GM23338 (cell line): ENCODE measurements around the gene DHRS7B. TPM values are rescaled to one million over a fixed set of nuclear protein-coding genes. Genes with fewer than 3 reads are reported as not detected.

Experiments
- ATAC-seq: fragments of 200-7000 bp; cut with Tn5 transposase; 3 replicates; pipeline ENCODE4 v1.9.1; 2020
- DNase-seq: peaks from one replicate; pipeline ENCODE4 v3.0.0-alpha.2; 2015; ENCODE audit warnings: low spot score
- H2AFZ ChIP-seq: fragments of 200-600 bp; sonication (generic); 2 replicates; pipeline ENCODE4 v1.8.0; 2016; ENCODE audit warnings: antibody characterized with exemption, mild to moderate bottlenecking, moderate library complexity
- H3F3A ChIP-seq: fragments of 200-600 bp; sonication (generic); replicated peaks from 2 replicates; pipeline ENCODE4 v1.8.0; 2017; ENCODE audit warnings: antibody characterized with exemption, mixed run types, low read depth
- H3K27ac ChIP-seq: fragments of 200-600 bp; sonication (generic); 2 replicates; pipeline ENCODE4 v1.6.1; 2016; ENCODE audit warnings: low read depth
- H3K27me3 ChIP-seq: fragments of 200-600 bp; sonication (generic); 2 replicates; pipeline ENCODE4 v1.8.0; 2016; ENCODE audit warnings: mild to moderate bottlenecking, mixed run types, moderate library complexity; ENCODE audit not compliant: insufficient read depth
- H3K36me3 ChIP-seq: fragments of 200-600 bp; sonication (generic); 2 replicates; pipeline ENCODE4 v1.8.0; 2016; ENCODE audit warnings: mild to moderate bottlenecking; ENCODE audit not compliant: insufficient read depth
- H3K4me1 ChIP-seq: fragments of 200-600 bp; sonication (generic); 2 replicates; pipeline ENCODE4 v1.8.0; 2016; ENCODE audit warnings: mild to moderate bottlenecking, moderate library complexity; ENCODE audit not compliant: insufficient read depth
- H3K4me2 ChIP-seq: fragments of 200-600 bp; sonication (generic); 2 replicates; pipeline ENCODE4 v1.7.1; 2017; ENCODE audit warnings: mixed run types
- H3K4me3 ChIP-seq: fragments of 200-600 bp; sonication (generic); 2 replicates; pipeline ENCODE4 v1.6.1; 2016; ENCODE audit warnings: mixed run types
- H3K79me2 ChIP-seq: fragments of 200-600 bp; sonication (generic); replicated peaks from 2 replicates; pipeline ENCODE4 v1.8.0; 2017; ENCODE audit warnings: mild to moderate bottlenecking; ENCODE audit not compliant: insufficient read depth
- H3K9me2 ChIP-seq: fragments of 200-600 bp; sonication (generic); 2 replicates; pipeline ENCODE4 v1.8.0; 2017; ENCODE audit not compliant: insufficient read depth
- H4K20me1 ChIP-seq: fragments of 200-600 bp; sonication (generic); replicated peaks from 2 replicates; pipeline ENCODE4 v1.8.0; 2017; ENCODE audit warnings: mild to moderate bottlenecking; ENCODE audit not compliant: insufficient read depth
- H3K27ac Mint-ChIP-seq: 2 replicates; pipeline ENCODE4 v1.8.0; 2020; ENCODE audit warnings: inconsistent platforms, mild to moderate bottlenecking, moderate library complexity, mixed read lengths
- H3K27me3 Mint-ChIP-seq: 3 replicates; pipeline ENCODE4 v1.8.0; 2022; ENCODE audit warnings: low read depth, mild to moderate bottlenecking, moderate library complexity, mixed read lengths, inconsistent platforms; ENCODE audit not compliant: insufficient read depth, poor library complexity
- H3K36me3 Mint-ChIP-seq: 3 replicates; pipeline ENCODE4 v1.8.0; 2021; ENCODE audit warnings: low read depth, mild to moderate bottlenecking, inconsistent platforms, moderate library complexity, mixed read lengths
- H3K4me1 Mint-ChIP-seq: 3 replicates; pipeline ENCODE4 v1.8.0; 2020; ENCODE audit warnings: mild to moderate bottlenecking, inconsistent platforms, mixed read lengths
- H3K4me3 Mint-ChIP-seq: 3 replicates; pipeline ENCODE4 v1.8.0; 2021; ENCODE audit warnings: moderate library complexity, mild to moderate bottlenecking, inconsistent platforms, mixed read lengths
- H3K9me3 Mint-ChIP-seq: 3 replicates; pipeline ENCODE4 v1.8.0; 2020; ENCODE audit warnings: moderate library complexity, mild to moderate bottlenecking, inconsistent platforms, mixed read lengths
- CREB1 ChIP-seq: fragments of 250-450 bp; sonication (Bioruptor Pico); IDR thresholded peaks from 2 replicates; pipeline ENCODE4 v1.5.0; 2020; ENCODE audit warnings: low read depth, mild to moderate bottlenecking, moderate library complexity
- CTCF ChIP-seq, 2 experiments: fragments of 200-600 bp in 1 of 2; sonication (generic) in 1 of 2; conservative IDR thresholded peaks; 2 replicates each; pipeline versions ENCODE4 v1.5.1 to v1.6.1; 2016 to 2017; ENCODE audit warnings: antibody characterized with exemption in 2 of 2, low read depth in 2 of 2, mild to moderate bottlenecking in 2 of 2, moderate library complexity in 1 of 2
- ETS1 ChIP-seq: IDR thresholded peaks from 2 replicates; pipeline ENCODE4 v1.6.1; 2016; ENCODE audit warnings: antibody characterized with exemption
- EZH2 ChIP-seq: fragments of 200-600 bp; sonication (generic); IDR thresholded peaks from one replicate; pipeline ENCODE4 v1.8.0; 2017; ENCODE audit warnings: antibody characterized with exemption, mild to moderate bottlenecking, low read depth; ENCODE audit not compliant: unreplicated experiment
- EZH2phosphoT487 ChIP-seq: fragments of 200-600 bp; sonication (generic); IDR thresholded peaks from one replicate; pipeline ENCODE4 v1.8.1; 2018; ENCODE audit warnings: antibody characterized with exemption; ENCODE audit not compliant: unreplicated experiment
- JUNB ChIP-seq: IDR thresholded peaks from one replicate; pipeline ENCODE4 v1.6.1; 2016; ENCODE audit warnings: antibody characterized with exemption; ENCODE audit not compliant: unreplicated experiment
- NANOG ChIP-seq: IDR thresholded peaks from 2 replicates; pipeline ENCODE4 v1.6.1; 2016; ENCODE audit warnings: antibody characterized with exemption, borderline replicate concordance
- POLR2AphosphoS5 ChIP-seq: IDR thresholded peaks from 2 replicates; pipeline ENCODE4 v1.6.1; 2016; ENCODE audit warnings: antibody characterized with exemption, low read depth
- REST ChIP-seq: IDR thresholded peaks from one replicate; pipeline ENCODE4 v1.6.1; 2018; ENCODE audit warnings: antibody characterized with exemption; ENCODE audit not compliant: unreplicated experiment
- STAT1 ChIP-seq: IDR thresholded peaks from one replicate; pipeline ENCODE4 v1.6.1; 2016; ENCODE audit warnings: antibody characterized with exemption; ENCODE audit not compliant: unreplicated experiment
- ZNF114 ChIP-seq: fragments of 250-450 bp; sonication (Bioruptor Pico); IDR thresholded peaks from 2 replicates; pipeline ENCODE4 v1.5.0; 2020; ENCODE audit warnings: mild to moderate bottlenecking, moderate library complexity
- ZNF331 ChIP-seq: fragments of 250-450 bp; sonication (Bioruptor Pico); IDR thresholded peaks from 2 replicates; pipeline ENCODE4 v1.5.0; 2020; ENCODE audit warnings: low read depth, mild to moderate bottlenecking, moderate library complexity
- ZNF462 ChIP-seq: fragments of 250-450 bp; sonication (Bioruptor Pico); IDR thresholded peaks from 2 replicates; pipeline ENCODE4 v1.5.0; 2020; ENCODE audit warnings: mild to moderate bottlenecking, moderate library complexity
- polyA plus RNA-seq: library from polyadenylated mRNA; unstranded; fragments of >200 nt; fragmentation: Nextera tagmentation; extraction: Ambion mirVana; gene quantifications from 2 replicates; pipeline ENCODE4 v1.2.1, GENCODE V29; 2016
- total RNA-seq: library from RNA; depleted of rRNA; stranded (reverse); fragments of >200 nt; shearing (Covaris generic); gene quantifications from 2 replicates; pipeline ENCODE4 v1.2.3, GENCODE V29; 2014

DHRS7B gene
- total and polyA plus RNA-seq, 2 experiments from 2014 or later, result 26.6 to 27.9 TPM

- H3K27ac ChIP-seq, result peak overlapping the region; percentile 98
- H3K36me3 ChIP-seq, result peaks cover 8% of the 10 kb centered on the region
- H3K79me2 ChIP-seq, result peaks cover 77% of the 10 kb centered on the region
- peaks cover 61% of the 10 kb centered on the region for H4K20me1 ChIP-seq
- Mint-ChIP-seq H3K4me3 (peak overlapping the region; percentile 44; the same call in 2 of the 3 replicates), H3K4me1 (peaks cover 46% of the 10 kb centered on the region), H3K36me3 (peaks cover 34% of the 10 kb centered on the region), H3K27ac (peak overlapping the region; percentile 64), H3K27me3 (peaks cover 4% of the 10 kb centered on the region), H3K9me3 (no peaks in the 10 kb centered on the region)
- H3F3A ChIP-seq, result peaks cover 30% of the 10 kb centered on the region
- peak; percentile 75 for ATAC-seq
- H3K4me1 ChIP-seq, result peaks cover 39% of the 10 kb centered on the region
- no peaks in the 10 kb centered on the region for H3K27me3 ChIP-seq
- TF ChIP-seq CTCF (conservative IDR thresholded peaks at IDR 0.05; ENCODE audit: low read depth in 2 of 2), result no peak
- no peak for TF ChIP-seq CREB1 (CRISPR knock-in tag)
- TF ChIP-seq ZNF462 (CRISPR knock-in tag), result no peak
- no peak for TF ChIP-seq ETS1
- no peak for TF ChIP-seq ZNF331 (CRISPR knock-in tag)
- no peak for TF ChIP-seq ZNF114 (CRISPR knock-in tag)
- TF ChIP-seq EZH2phosphoT487, result no peak
- TF ChIP-seq POLR2AphosphoS5, result no peak
- no peak for TF ChIP-seq EZH2
- TF ChIP-seq REST, result no peak
- TF ChIP-seq JUNB, result no peak
- no peak for TF ChIP-seq NANOG
- no peak for TF ChIP-seq STAT1
- DNase-seq, result peak; percentile 65
- H3K4me3 ChIP-seq, result peak overlapping the region; percentile 42
- peak overlapping the region; percentile 70 for H3K4me2 ChIP-seq
- no peaks in the 10 kb centered on the region for H3K9me2 ChIP-seq
- no peak overlapping the region for H2AFZ ChIP-seq
Observed at GRCh38 chr17:21199856-21200255, 73.1 kb downstream of the DHRS7B start.
